COR-L47 (cell line): ENCODE data around the gene DLG2.
"Not testable (repeated sequence)": the region's sequence is repeated elsewhere in the genome, so short reads cannot be mapped to it uniquely, and the experiment has no call there.

Experiments used
- DNase-seq: peaks from one replicate; lab custom pipeline; 2025; lab: John Stamatoyannopoulos, UW

The DLG2 gene

GRCh38 chr11:85444479-85444878 lies 182.7 kb downstream of the DLG2 start:
- DNase-seq = no peak

- DNase-seq = no peak
Measured at GRCh38 chr11:85440273-85440672, 186.9 kb downstream of the DLG2 start.

GRCh38 chr11:85438328-85438727 lies 188.8 kb downstream of the DLG2 start:
- DNase-seq = no peak

GRCh38 chr11:85431319-85431718 lies 195.8 kb downstream of the DLG2 start:
- no peak for DNase-seq

GRCh38 chr11:85423794-85424193 lies 203.3 kb downstream of the DLG2 start:
- no peak for DNase-seq

GRCh38 chr11:85423316-85423715 lies 203.8 kb downstream of the DLG2 start:
- peak; percentile 58 for DNase-seq

- DNase-seq = no peak
Measured at GRCh38 chr11:85414175-85414574, 213.0 kb downstream of the DLG2 start.

- no peak for DNase-seq
Measured at GRCh38 chr11:85407648-85408047, 219.5 kb downstream of the DLG2 start.

- no peak for DNase-seq
Measured at GRCh38 chr11:85406841-85407240, 220.3 kb downstream of the DLG2 start.

- DNase-seq = no peak
Measured at GRCh38 chr11:85406316-85406715, 220.8 kb downstream of the DLG2 start.

- DNase-seq = peak; percentile 40
Measured at GRCh38 chr11:85395515-85396055, 231.6 kb downstream of the DLG2 start.

- peak; percentile 20 for DNase-seq
Measured at GRCh38 chr11:85394283-85394682, 232.9 kb downstream of the DLG2 start.

- no peak for DNase-seq
Measured at GRCh38 chr11:85391141-85391540, 236.0 kb downstream of the DLG2 start.

- DNase-seq = no peak
Measured at GRCh38 chr11:85385547-85385946, 241.6 kb downstream of the DLG2 start.

GRCh38 chr11:85385111-85385510 lies 242.0 kb downstream of the DLG2 start:
- DNase-seq = no peak

- no peak for DNase-seq
Measured at GRCh38 chr11:85379066-85379465, 248.1 kb downstream of the DLG2 start.

- DNase-seq = no peak
Measured at GRCh38 chr11:85377901-85378300, 249.2 kb downstream of the DLG2 start.

GRCh38 chr11:85359859-85360258 lies 267.3 kb downstream of the DLG2 start:
- DNase-seq = no peak

GRCh38 chr11:85355921-85356320 lies 271.2 kb downstream of the DLG2 start:
- no peak for DNase-seq

- DNase-seq = not testable (repeated sequence)
Measured at GRCh38 chr11:85349539-85349938, 277.6 kb downstream of the DLG2 start.

- no peak for DNase-seq
Measured at GRCh38 chr11:85348945-85349344, 278.2 kb downstream of the DLG2 start.

- DNase-seq = no peak
Measured at GRCh38 chr11:85347291-85347690, 279.9 kb downstream of the DLG2 start.

- no peak for DNase-seq
Measured at GRCh38 chr11:85346484-85346883, 280.7 kb downstream of the DLG2 start.

GRCh38 chr11:85340846-85341245 lies 286.3 kb downstream of the DLG2 start:
- not testable (repeated sequence) for DNase-seq

GRCh38 chr11:85318573-85318972 lies 308.6 kb downstream of the DLG2 start:
- no peak for DNase-seq
